Psoas muscle (tissue), 8 donors: ENCODE measurements around the gene NLGN1. TPM values are rescaled to one million over a fixed set of nuclear protein-coding genes. Genes with fewer than 3 reads are reported as not detected.

Experiments used
- ATAC-seq, 4 donors: fragments of 200-7000 bp; cut with Tn5 transposase; one replicate each; pipeline ENCODE4 v1.9.1; 2020; ENCODE audit warnings: moderate library complexity in 3 of 4, mild to moderate bottlenecking in 2 of 4
- DNase-seq, 2 donors: peaks; one replicate each; pipeline ENCODE4 v3.0.0-alpha.2; 2020
- H3K27ac ChIP-seq: fragments of 200-600 bp; one replicate; pipeline ENCODE4 v1.8.0; 2022
- H3K27me3 ChIP-seq, 3 donors: fragments of 200-600 bp in 1 of 3; one replicate each; pipeline versions ENCODE4 v1.6.1 to v1.8.0; 2013 to 2022; ENCODE audit warnings: low read length in 2 of 3, mild to moderate bottlenecking in 2 of 3, moderate library complexity in 1 of 3; ENCODE audit not compliant: insufficient read depth in 3 of 3
- H3K36me3 ChIP-seq, 2 donors: fragments of 200-600 bp in 1 of 2; one replicate each; pipeline versions ENCODE4 v1.6.1 to v1.8.0; 2013 to 2022; ENCODE audit warnings: low read depth in 1 of 2, mild to moderate bottlenecking in 1 of 2, moderate library complexity in 1 of 2; ENCODE audit not compliant: insufficient read depth in 1 of 2
- H3K4me1 ChIP-seq: fragments of 200-600 bp; one replicate; pipeline ENCODE4 v1.8.0; 2022
- H3K4me3 ChIP-seq: fragments of 200-600 bp; one replicate; pipeline ENCODE4 v1.8.0; 2022; ENCODE audit warnings: mild to moderate bottlenecking
- H3K9me3 ChIP-seq: fragments of 200-600 bp; one replicate; pipeline ENCODE4 v1.8.0; 2022
- WGBS, 3 donors: extraction: QIAGEN DNeasy Blood & Tissue Kit; methylation state at CpG; one replicate each; pipeline versions ENCODE4 v1.1.6 to v1.1.7; 2013; 5-methylcytosine and 5-hydroxymethylcytosine counted together
- intact Hi-C, 2 donors: fragments of 100-400 bp; cut with DNase I; formaldehyde crosslinking; loops; one replicate each; pipeline versions ENCODE4 v1.11.0 to v1.14.2; 2022
- polyA plus RNA-seq, 3 donors: library from polyadenylated mRNA; stranded (reverse); fragments of 200-250 nt; gene quantifications; one replicate each; pipeline ENCODE4 v1.2.3, GENCODE V29; 2013
- total RNA-seq, 4 donors: library from RNA; stranded (reverse); fragmentation: NEBNext Ultra II Directional in 2 of 4; extraction: Animal tissue kit (Norgen Biotek cat#: 25700) in 2 of 4; gene quantifications; one replicate each; pipeline versions ENCODE4 v1.2.1 to v1.2.4, GENCODE V29; 2021 to 2023
- TF ChIP-seq, protein P1 (sequence below): fragments of 200-600 bp; IDR thresholded peaks from one replicate; pipeline ENCODE4 v1.8.0; 2022; ENCODE audit warnings: antibody characterized with exemption
- donor health status: healthy with polysubstance abuse.
- donor health status: DM: no; HTN: no; CAD: no; lungs with moderate emphysema.
- donor health status: Bipolar disorder and iron deficiency.
- donor health status: healthy.
- donor health status: DM: yes; HTN: yes; CAD: no.
- donor health status: DM: no; HTN: no; CAD: no.
- donor health status: DM: no; HTN: no; CAD: no.
- donor health status: DM: yes; HTN: yes; CAD: no.

Gene NLGN1
- total and polyA plus RNA-seq, 7 donors, result 0.04 to 1.0 (median 0.54) TPM

GRCh38 chr3:173479301-173479700, 81.8 kb downstream of the NLGN1 start:
- H3K36me3 ChIP-seq, result no peaks in the 10 kb centered on the region
- 70 to 83% (median 72%) methylated on average over 2 of the region's 2 CpGs for WGBS, 3 donors
- no peak overlapping the region for H3K27ac ChIP-seq
- peaks cover 6% of the 10 kb centered on the region for H3K9me3 ChIP-seq
- DNase-seq, result no peak
- no peak for ATAC-seq
- H3K4me3 ChIP-seq, result no peak overlapping the region
- no peaks in the 10 kb centered on the region for H3K4me1 ChIP-seq
- no peaks in the 10 kb centered on the region for H3K27me3 ChIP-seq
- TF ChIP-seq, protein P1, sequence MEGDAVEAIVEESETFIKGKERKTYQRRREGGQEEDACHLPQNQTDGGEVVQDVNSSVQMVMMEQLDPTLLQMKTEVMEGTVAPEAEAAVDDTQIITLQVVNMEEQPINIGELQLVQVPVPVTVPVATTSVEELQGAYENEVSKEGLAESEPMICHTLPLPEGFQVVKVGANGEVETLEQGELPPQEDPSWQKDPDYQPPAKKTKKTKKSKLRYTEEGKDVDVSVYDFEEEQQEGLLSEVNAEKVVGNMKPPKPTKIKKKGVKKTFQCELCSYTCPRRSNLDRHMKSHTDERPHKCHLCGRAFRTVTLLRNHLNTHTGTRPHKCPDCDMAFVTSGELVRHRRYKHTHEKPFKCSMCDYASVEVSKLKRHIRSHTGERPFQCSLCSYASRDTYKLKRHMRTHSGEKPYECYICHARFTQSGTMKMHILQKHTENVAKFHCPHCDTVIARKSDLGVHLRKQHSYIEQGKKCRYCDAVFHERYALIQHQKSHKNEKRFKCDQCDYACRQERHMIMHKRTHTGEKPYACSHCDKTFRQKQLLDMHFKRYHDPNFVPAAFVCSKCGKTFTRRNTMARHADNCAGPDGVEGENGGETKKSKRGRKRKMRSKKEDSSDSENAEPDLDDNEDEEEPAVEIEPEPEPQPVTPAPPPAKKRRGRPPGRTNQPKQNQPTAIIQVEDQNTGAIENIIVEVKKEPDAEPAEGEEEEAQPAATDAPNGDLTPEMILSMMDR, result no peak
- intact Hi-C loops, result no loop called here

- no peaks in the 10 kb centered on the region for H3K4me1 ChIP-seq
- H3K9me3 ChIP-seq, result no peaks in the 10 kb centered on the region
- no peaks in the 10 kb centered on the region for H3K27me3 ChIP-seq
- WGBS, 3 donors, result 8 to 10% (median 8%) methylated on average over 1 of the region's 1 CpG
- ATAC-seq (no peak), DNase-seq (no peak)
- H3K36me3 ChIP-seq, result no peaks in the 10 kb centered on the region
- no peak overlapping the region for H3K4me3 ChIP-seq
- H3K27ac ChIP-seq, result no peak overlapping the region
- TF ChIP-seq, protein P1, result no peak
- intact Hi-C loops, result no loop called here
These were observed 104.5 kb downstream of the NLGN1 start for GRCh38 chr3:173501931-173502489.

- Histone ChIP-seq H3K4me1 (no peaks in the 10 kb centered on the region), H3K4me3 (no peak overlapping the region), H3K27me3 (no peaks in the 10 kb centered on the region), H3K9me3 (no peaks in the 10 kb centered on the region), H3K36me3 (no peaks in the 10 kb centered on the region), H3K27ac (no peak overlapping the region)
- ATAC-seq (no peak), DNase-seq (no peak)
- WGBS, 3 donors, result 15 to 19% (median 19%) methylated on average over 4 of the region's 4 CpGs
- intact Hi-C loops, result no loop called here
- TF ChIP-seq, protein P1, result no peak
These were observed 105.5 kb downstream of the NLGN1 start for GRCh38 chr3:173502983-173503568.

- ATAC-seq (no peak), DNase-seq (no peak)
- Histone ChIP-seq H3K36me3 (no peaks in the 10 kb centered on the region), H3K4me1 (no peaks in the 10 kb centered on the region), H3K9me3 (no peaks in the 10 kb centered on the region), H3K4me3 (no peak overlapping the region), H3K27me3 (no peaks in the 10 kb centered on the region), H3K27ac (no peak overlapping the region)
- TF ChIP-seq, protein P1, result no peak
- 63 to 67% (median 65%) methylated on average over 4 of the region's 4 CpGs for WGBS, 3 donors
- intact Hi-C loops, result no loop called here
These were observed 113.0 kb downstream of the NLGN1 start for GRCh38 chr3:173510565-173510964.

GRCh38 chr3:173513123-173513522, 115.6 kb downstream of the NLGN1 start:
- Histone ChIP-seq H3K27me3 (no peaks in the 10 kb centered on the region), H3K27ac (no peak overlapping the region), H3K36me3 (no peaks in the 10 kb centered on the region), H3K4me3 (no peak overlapping the region), H3K9me3 (no peaks in the 10 kb centered on the region), H3K4me1 (no peaks in the 10 kb centered on the region)
- TF ChIP-seq, protein P1, result no peak
- no peak for DNase-seq
- ATAC-seq, result no peak
- WGBS, 3 donors, result 66 to 77% (median 71%) methylated on average over 1 of the region's 1 CpG
- intact Hi-C loops, result no loop called here
